ENCODE data around the gene KAZN. TPM values are rescaled to one million over a fixed set of nuclear protein-coding genes. Genes with fewer than 3 reads are reported as not detected.

KAZN gene
- total RNA-seq, 1 donor from 2014 or later, result 9.6 TPM

GRCh38 chr1:14614341-14614740 lies 15.9 kb downstream of the KAZN start:
- no peak for DNase-seq

GRCh38 chr1:14615549-14616218 lies 17.2 kb downstream of the KAZN start:
- DNase-seq, result no peak

GRCh38 chr1:14616632-14617396 lies 18.3 kb downstream of the KAZN start:
- DNase-seq, result no peak

GRCh38 chr1:14617791-14618190 lies 19.3 kb downstream of the KAZN start:
- DNase-seq, result no peak

GRCh38 chr1:14620941-14621340 lies 22.5 kb downstream of the KAZN start:
- DNase-seq, result no peak

GRCh38 chr1:14623090-14623489 lies 24.6 kb downstream of the KAZN start:
- DNase-seq, result no peak

GRCh38 chr1:14624941-14625340 lies 26.5 kb downstream of the KAZN start:
- DNase-seq, result no peak

- DNase-seq, result no peak
Observed at GRCh38 chr1:14625572-14625971, 27.1 kb downstream of the KAZN start.

GRCh38 chr1:14625996-14626395 lies 27.5 kb downstream of the KAZN start:
- no peak for DNase-seq

- DNase-seq, result no peak
Observed at GRCh38 chr1:14626869-14627607, 28.6 kb downstream of the KAZN start.

GRCh38 chr1:14627608-14628489 lies 29.4 kb downstream of the KAZN start:
- DNase-seq, result peak; percentile 14

- DNase-seq, result no peak
Observed at GRCh38 chr1:14629363-14630014, 31.0 kb downstream of the KAZN start.

GRCh38 chr1:14630986-14631385 lies 32.5 kb downstream of the KAZN start:
- no peak for DNase-seq

GRCh38 chr1:14631421-14631820 lies 32.9 kb downstream of the KAZN start:
- no peak for DNase-seq

- no peak for DNase-seq
Observed at GRCh38 chr1:14634486-14634885, 36.0 kb downstream of the KAZN start.

- no peak for DNase-seq
Observed at GRCh38 chr1:14635421-14635820, 36.9 kb downstream of the KAZN start.

GRCh38 chr1:14636897-14637632 lies 38.6 kb downstream of the KAZN start:
- no peak for DNase-seq

GRCh38 chr1:14639291-14640050 lies 41.0 kb downstream of the KAZN start:
- DNase-seq, result no peak

- no peak for DNase-seq
Observed at GRCh38 chr1:14642712-14643111, 44.2 kb downstream of the KAZN start.

- no peak for DNase-seq
Observed at GRCh38 chr1:14646973-14647372, 48.5 kb downstream of the KAZN start.

Measured in skin of body (tissue), 2 donors.